HCT116 (cell line): Measurements from ENCODE around the gene MSH3. TPM values are rescaled to one million over a fixed set of nuclear protein-coding genes. Genes with fewer than 3 reads are reported as not detected.

ENCODE experiments used
- ATAC-seq: fragments of 200-7000 bp; cut with Tn5 transposase; 2 replicates; pipeline ENCODE4 v1.9.1; 2020; ENCODE audit warnings: mild to moderate bottlenecking, moderate library complexity
- BruUV-seq: library from RNA; stranded (reverse); fragments of 400-500 nt; replicated peaks from 2 replicates; lab custom pipeline; 2021; lab: Mats Ljungman, UMichigan
- CTCF ChIA-PET: fragments of 300-600 bp; sonication (Branson Sonifier 250); formaldehyde crosslinking; loops from one replicate; lab custom pipeline; 2021; ENCODE audit warnings: antibody characterized with exemption; lab: Charles Lee
- POLR2A ChIA-PET: fragments of 300-600, 350-600 bp; sonication (Branson Sonifier 250); formaldehyde crosslinking; loops from one replicate; lab custom pipeline; 2021; ENCODE audit warnings: antibody characterized with exemption; lab: Charles Lee
- RAD21 ChIA-PET, 2 experiments: fragments of 300-600 bp; sonication (Branson Sonifier 250); formaldehyde crosslinking; loops; one replicate each; lab custom pipeline; 2023; ENCODE audit warnings: low total read pairs in 2 of 2; ENCODE audit not compliant: uncharacterized antibody in 2 of 2, unreplicated experiment in 2 of 2, low non-redundant PET in 1 of 2; lab: Charles Lee
- DNase-seq: peaks from one replicate; pipeline ENCODE4 v3.0.0-alpha.2; 2010; ENCODE audit warnings: low read depth, low spot score
- H2AFZ ChIP-seq: fragments of 200-600 bp; shearing (Covaris generic), sonication (generic); 2 replicates; pipeline ENCODE4 v1.6.1; 2017; ENCODE audit warnings: low read depth, mixed run types, mixed read lengths, antibody characterized with exemption, low read length; ENCODE audit not compliant: poor library complexity, severe bottlenecking
- H3K27ac ChIP-seq: 2 replicates; pipeline ENCODE4 v1.5.1; 2012; ENCODE audit warnings: low read depth, low read length
- H3K27me3 ChIP-seq: fragments of 200-600 bp; sonication (generic); 2 replicates; pipeline ENCODE4 v1.6.1; 2016; ENCODE audit warnings: mixed run types, low read length, mixed read lengths; ENCODE audit not compliant: insufficient read depth
- H3K36me3 ChIP-seq, 2 experiments: fragments of 200-500 bp in 1 of 2; fragments of 200-600 bp in 1 of 2; sonication (Bioruptor generic) in 1 of 2; sonication (generic) in 1 of 2; 2 replicates each; pipeline versions ENCODE4 v1.5.1 to v1.6.1; 2014 to 2016; ENCODE audit warnings: low read length in 2 of 2, inconsistent platforms in 1 of 2, mixed read lengths in 1 of 2, mixed run types in 1 of 2; ENCODE audit not compliant: insufficient read depth in 2 of 2, control insufficient read depth in 1 of 2
- H3K4me1 ChIP-seq, 2 experiments: fragments of 200-600 bp in 1 of 2; sonication (generic) in 1 of 2; 2 replicates each; pipeline versions ENCODE4 v1.5.1 to v1.6.1; 2012 to 2017; ENCODE audit warnings: low read length in 2 of 2, inconsistent platforms in 1 of 2, mild to moderate bottlenecking in 1 of 2, mixed read lengths in 1 of 2, mixed run types in 1 of 2, moderate library complexity in 1 of 2; ENCODE audit not compliant: insufficient read depth in 2 of 2, control insufficient read depth in 1 of 2
- H3K4me2 ChIP-seq: fragments of 200-600 bp; sonication (generic); 2 replicates; pipeline ENCODE4 v1.6.1; 2017; ENCODE audit warnings: mixed run types, low read length, mixed read lengths
- H3K4me3 ChIP-seq, 2 experiments: fragments of 200-600 bp in 1 of 2; sonication (generic) in 1 of 2; replicated peaks in 1 of 2; 2 replicates each; pipeline ENCODE4 v1.5.1; 2011 to 2016; ENCODE audit warnings: low read length in 2 of 2, control low read depth in 1 of 2, low read depth in 1 of 2, mild to moderate bottlenecking in 1 of 2, mixed read lengths in 1 of 2, mixed run types in 1 of 2
- H3K79me2 ChIP-seq: fragments of 200-600 bp; sonication (generic); 2 replicates; pipeline ENCODE4 v1.6.1; 2017; ENCODE audit warnings: mild to moderate bottlenecking, mixed run types, low read length, moderate library complexity, mixed read lengths; ENCODE audit not compliant: insufficient read depth
- H3K9ac ChIP-seq: fragments of 200-600 bp; sonication (generic); 2 replicates; pipeline ENCODE4 v1.6.1; 2016; ENCODE audit warnings: low read length, mixed read lengths
- H3K9me2 ChIP-seq: fragments of 200-600 bp; sonication (generic), shearing (Covaris generic); 2 replicates; pipeline ENCODE4 v1.6.1; 2017; ENCODE audit warnings: mixed run types, mild to moderate bottlenecking, moderate library complexity; ENCODE audit not compliant: insufficient read depth
- H3K9me3 ChIP-seq, 2 experiments: fragments of 200-500 bp in 1 of 2; fragments of 200-600 bp in 1 of 2; sonication (Bioruptor generic) in 1 of 2; sonication (generic) in 1 of 2; 2 replicates each; pipeline ENCODE4 v1.6.1; 2014 to 2017; ENCODE audit warnings: low read length in 2 of 2, mixed read lengths in 2 of 2, inconsistent platforms in 1 of 2, low read depth in 1 of 2, mild to moderate bottlenecking in 1 of 2, mixed run types in 1 of 2, moderate library complexity in 1 of 2; ENCODE audit not compliant: control insufficient read depth in 1 of 2, insufficient read depth in 1 of 2
- H4K20me1 ChIP-seq: fragments of 200-600 bp; sonication (generic), shearing (Covaris generic); 2 replicates; pipeline ENCODE4 v1.6.1; 2017; ENCODE audit warnings: mixed run types, mild to moderate bottlenecking, moderate library complexity; ENCODE audit not compliant: insufficient read depth
- CBX3 ChIP-seq: IDR thresholded peaks from 2 replicates; pipeline ENCODE4 v1.6.1; 2012; ENCODE audit warnings: low read depth
- CEBPB ChIP-seq: IDR thresholded peaks from 2 replicates; pipeline ENCODE4 v1.6.1; 2012; ENCODE audit warnings: low read depth
- CTCF ChIP-seq, 3 experiments: fragments of 200-600 bp in 1 of 3; sonication (generic) in 1 of 3; IDR thresholded peaks in 2 of 3; conservative IDR thresholded peaks in 1 of 3; 2 replicates each; pipeline ENCODE4 v1.5.1; 2012 to 2017; ENCODE audit warnings: low read depth in 2 of 3, low read length in 2 of 3, antibody characterized with exemption in 1 of 3, borderline replicate concordance in 1 of 3, control low read depth in 1 of 3, mild to moderate bottlenecking in 1 of 3, mixed read lengths in 1 of 3, mixed run types in 1 of 3, moderate library complexity in 1 of 3; ENCODE audit not compliant: insufficient read depth in 1 of 3
- EGR1 ChIP-seq: IDR thresholded peaks from 2 replicates; pipeline ENCODE4 v1.6.1; 2012; ENCODE audit warnings: low read depth
- ELF1 ChIP-seq: IDR thresholded peaks from 2 replicates; pipeline ENCODE4 v1.6.1; 2012; ENCODE audit warnings: low read depth, borderline replicate concordance
- EZH2 ChIP-seq: fragments of 200-600 bp; sonication (generic); IDR thresholded peaks from 2 replicates; pipeline ENCODE4 v1.6.1; 2017; ENCODE audit warnings: antibody characterized with exemption, mixed run types
- EZH2phosphoT487 ChIP-seq: fragments of 200-600 bp; IDR thresholded peaks from 2 replicates; pipeline ENCODE4 v1.6.1; 2018; ENCODE audit warnings: antibody characterized with exemption, borderline replicate concordance
- MAX ChIP-seq: IDR thresholded peaks from 2 replicates; pipeline ENCODE4 v1.6.1; 2012
- POLR2A ChIP-seq: IDR thresholded peaks from 2 replicates; pipeline ENCODE4 v1.7.0; 2011; ENCODE audit warnings: borderline replicate concordance; ENCODE audit not compliant: insufficient read depth, insufficient read length; ENCODE audit errors: extremely low read depth
- POLR2AphosphoS5 ChIP-seq: IDR thresholded peaks from 2 replicates; pipeline ENCODE4 v1.6.1; 2011; ENCODE audit warnings: mild to moderate bottlenecking, low read depth, low read length, moderate library complexity
- RAD21 ChIP-seq: IDR thresholded peaks from 2 replicates; pipeline ENCODE4 v1.6.1; 2012; ENCODE audit warnings: low read depth, mild to moderate bottlenecking
- REST ChIP-seq: IDR thresholded peaks from 2 replicates; pipeline ENCODE4 v1.6.1; 2012; ENCODE audit warnings: low read depth
- SP1 ChIP-seq: IDR thresholded peaks from 2 replicates; pipeline ENCODE4 v1.6.1; 2012; ENCODE audit warnings: low read depth
- SRF ChIP-seq: IDR thresholded peaks from 2 replicates; pipeline ENCODE4 v1.6.1; 2012; ENCODE audit warnings: low read depth
- TCF7L2 ChIP-seq: IDR thresholded peaks from 2 replicates; pipeline ENCODE4 v1.7.0; 2011; ENCODE audit warnings: borderline replicate concordance, inconsistent platforms; ENCODE audit not compliant: insufficient read depth, insufficient read length; ENCODE audit errors: extremely low read depth
- ZFX ChIP-seq: fragments of 450-650 bp; IDR thresholded peaks from 2 replicates; pipeline ENCODE4 v1.6.1; 2017
- intact Hi-C: fragments of 100-400 bp; cut with micrococcal nuclease; formaldehyde crosslinking; loops from 2 replicates; pipeline ENCODE4 v1.10.0; 2022
- total RNA-seq: library from RNA; stranded (reverse); gene quantifications from one replicate; pipeline ENCODE4 v1.2.1, GENCODE V29; 2021; ENCODE audit not compliant: unreplicated experiment

Gene MSH3
- total RNA-seq, 1 experiment from 2014 or later: 4.9 TPM

- intact Hi-C loops: no loop called here
- POLR2A ChIA-PET: no interaction called here
- ATAC-seq (no peak), DNase-seq (no peak)
- H3K4me3 ChIP-seq: no peak overlapping the region
- CTCF ChIA-PET: no interaction called here
- RAD21 ChIA-PET: no interaction called here
- BruUV-seq: no TSS peak
- no peaks in the 10 kb centered on the region for H3K36me3 ChIP-seq
- H3K4me2 ChIP-seq: no peak overlapping the region
- peaks cover 7 to 13% of the 10 kb centered on the region in 2 experiments for H3K4me1 ChIP-seq
- no peaks in the 10 kb centered on the region for H4K20me1 ChIP-seq
- TF ChIP-seq POLR2A (no peak), MAX (no peak), ZFX (no peak), RAD21 (no peak), EGR1 (no peak), REST (no peak), EZH2phosphoT487 (no peak)
- TF ChIP-seq, all 23 proteins: peak for 0
- no peaks in the 10 kb centered on the region for H3K79me2 ChIP-seq
- no peaks in the 10 kb centered on the region for H3K9me2 ChIP-seq
- H3K9ac ChIP-seq: no peak overlapping the region
- no peak overlapping the region for H2AFZ ChIP-seq
- H3K27me3 ChIP-seq: no peaks in the 10 kb centered on the region
- no peaks in the 10 kb centered on the region for H3K9me3 ChIP-seq
- H3K27ac ChIP-seq: no peak overlapping the region
Measured at GRCh38 chr5:80870442-80870841, 216.0 kb downstream of the MSH3 start.

- Histone ChIP-seq H3K27me3 (no peaks in the 10 kb centered on the region), H3K9me3 (no peaks in the 10 kb centered on the region), H3K79me2 (no peaks in the 10 kb centered on the region), H3K4me2 (peak overlapping the region; percentile 39), H3K27ac (no peak overlapping the region), H2AFZ (no peak overlapping the region), H3K9me2 (no peaks in the 10 kb centered on the region), H3K36me3 (no peaks in the 10 kb centered on the region), H3K4me3 (no peak overlapping the region), H3K9ac (no peak overlapping the region), H4K20me1 (no peaks in the 10 kb centered on the region), H3K4me1 (peaks cover 7 to 13% of the 10 kb centered on the region in 2 experiments)
- DNase-seq (peak; percentile 45), ATAC-seq (peak; percentile 78)
- ChIA-PET CTCF (no interaction called here), POLR2A (no interaction called here), RAD21 (no interaction called here)
- intact Hi-C loops: loop anchor here (1.0 kb wide), 1 partner anchor 24 kb away; no protein-coding TSS in a partner anchor
- BruUV-seq: no TSS peak
- no peak for TF ChIP-seq SP1
- no peak for TF ChIP-seq CEBPB
- TF ChIP-seq CBX3: peak; percentile 34; the same call in 1 of the 2 replicates
- no peak for TF ChIP-seq POLR2AphosphoS5
- TF ChIP-seq POLR2A: no peak
- TF ChIP-seq SRF: no peak
- no peak for TF ChIP-seq CTCF (IDR thresholded peaks at IDR 0.05 in 2 of 3, conservative IDR thresholded peaks at IDR 0.05 in 1 of 3; ENCODE audit: borderline replicate concordance in 1 of 3, insufficient read depth in 1 of 3, low read depth in 2 of 3, low read length in 2 of 3)
- TF ChIP-seq ELF1: no peak
- TF ChIP-seq EZH2phosphoT487: no peak
- no peak for TF ChIP-seq TCF7L2
- peak; percentile 74 for TF ChIP-seq MAX
- no peak for TF ChIP-seq EZH2
Measured at GRCh38 chr5:80871541-80871961, 217.1 kb downstream of the MSH3 start.
